Kidney epithelial cell (primary cell): Measurements from ENCODE around the gene BRCA2. TPM values are rescaled to one million over a fixed set of nuclear protein-coding genes. Genes with fewer than 3 reads are reported as not detected.
A peak's percentile ranks its signal among the peaks of the same experiment; 100 is the strongest.

ENCODE experiments used
- DNase-seq: peaks from one replicate; pipeline ENCODE4 v3.0.0-alpha.2; 2010; ENCODE audit warnings: low read depth
- H3K27me3 ChIP-seq: 2 replicates; pipeline ENCODE4 v1.6.0; 2011; ENCODE audit warnings: low read length; ENCODE audit not compliant: control insufficient read depth, insufficient read depth
- H3K36me3 ChIP-seq: 2 replicates; pipeline ENCODE4 v1.5.1; 2011; ENCODE audit warnings: low read length; ENCODE audit not compliant: control insufficient read depth, insufficient read depth
- H3K4me3 ChIP-seq: 2 replicates; pipeline ENCODE4 v1.5.1; 2011; ENCODE audit warnings: low read depth, mild to moderate bottlenecking, control low read depth, low read length
- CTCF ChIP-seq: IDR thresholded peaks from 2 replicates; pipeline ENCODE4 v1.5.1; 2011; ENCODE audit warnings: mild to moderate bottlenecking, moderate library complexity, low read length, control low read depth, inconsistent platforms; ENCODE audit not compliant: insufficient read depth, poor library complexity, severe bottlenecking
- total RNA-seq: library from RNA; depleted of rRNA; stranded (reverse); fragments of >200 nt; gene quantifications from 2 replicates; pipeline ENCODE4 v1.2.3, GENCODE V29; 2015

Gene BRCA2
- total RNA-seq, 1 donor from 2014 or later = 6.3 TPM

- Histone ChIP-seq H3K4me3 (peak overlapping the region; percentile 62), H3K36me3 (no peaks in the 10 kb centered on the region), H3K27me3 (no peaks in the 10 kb centered on the region)
- no peak for TF ChIP-seq CTCF
- DNase-seq = no peak
Observed at GRCh38 chr13:32426990-32427851, 111.9 kb downstream of the BRCA2 start.

- peak within 1 kb of the TSS; percentile 62 for H3K4me3 ChIP-seq
- H3K36me3 ChIP-seq = no peaks in the 10 kb centered on the region
- TF ChIP-seq CTCF = no peak
- no peak for DNase-seq
- H3K27me3 ChIP-seq = no peaks in the 10 kb centered on the region
Observed at GRCh38 chr13:32427852-32428580, 112.7 kb downstream of the BRCA2 start, which contains the start of gene N4BP2L1. TSS of gene N4BP2L1 (minus strand) at chr13:32428130. CDS start at chr13:32428082, 48 bp downstream.

GRCh38 chr13:32428581-32429432 lies 113.5 kb downstream of the BRCA2 start:
- Histone ChIP-seq H3K36me3 (no peaks in the 10 kb centered on the region), H3K4me3 (peak overlapping the region; percentile 62), H3K27me3 (no peaks in the 10 kb centered on the region)
- DNase-seq = no peak
- TF ChIP-seq CTCF = no peak

GRCh38 chr13:32429433-32429909 lies 114.2 kb downstream of the BRCA2 start:
- TF ChIP-seq CTCF = no peak
- Histone ChIP-seq H3K27me3 (no peaks in the 10 kb centered on the region), H3K36me3 (no peaks in the 10 kb centered on the region), H3K4me3 (no peak overlapping the region)
- DNase-seq = no peak

- Histone ChIP-seq H3K4me3 (no peak overlapping the region), H3K27me3 (no peaks in the 10 kb centered on the region), H3K36me3 (no peaks in the 10 kb centered on the region)
- DNase-seq = no peak
- no peak for TF ChIP-seq CTCF
Observed at GRCh38 chr13:32430018-32430747, 114.9 kb downstream of the BRCA2 start.
